ENCODE data around the gene DPAGT1. TPM values are rescaled to one million over a fixed set of nuclear protein-coding genes. Genes with fewer than 3 reads are reported as not detected.
A peak's percentile ranks its signal among the peaks of the same experiment; 100 is the strongest.

DPAGT1 gene
- total RNA-seq, 1 donor from 2014 or later = 16.3 TPM

- peak; percentile 97 to 98 for DNase-seq (ENCODE audit: low read depth in 2 of 2)
Observed at GRCh38 chr11:119057000-119057769, 44.5 kb downstream of the DPAGT1 start, which contains the start of gene HYOU1. Gene HYOU1 (minus strand): TSS chr11:119057205. CDS start chr11:119056160, 1,045 bp downstream.

DNA sequence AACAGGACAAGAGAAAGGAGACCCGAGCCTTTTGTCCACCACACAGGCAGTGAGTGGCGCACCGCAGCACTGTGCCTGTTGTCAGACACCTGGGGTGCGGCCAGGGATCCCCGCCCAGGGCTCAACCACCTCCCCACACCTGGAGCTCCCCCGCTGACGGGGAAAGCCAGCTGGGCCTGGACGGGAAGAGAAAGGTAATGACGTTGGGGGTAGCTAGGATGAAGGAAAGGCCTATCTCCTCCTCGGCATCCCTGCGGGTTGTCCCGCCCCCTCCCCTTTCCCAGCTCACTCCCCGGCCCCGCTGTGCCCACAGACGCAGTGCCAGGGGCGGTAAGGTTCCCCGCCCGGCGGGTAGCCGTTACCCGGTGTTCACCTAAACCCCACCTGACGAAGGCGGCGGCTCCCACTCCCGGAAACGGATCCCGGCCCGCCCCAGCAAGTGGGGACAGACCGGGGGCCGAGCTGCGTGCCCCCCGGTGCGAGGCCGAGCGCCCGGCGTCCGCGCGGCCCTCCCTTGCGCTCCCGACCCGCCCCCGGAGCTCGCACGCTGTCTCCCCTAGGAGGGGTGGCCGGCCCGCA, 45.1 kb downstream of the DPAGT1 start:
- DNase-seq (ENCODE audit: low read depth in 2 of 2) = peak in 1 of 2 donors; percentile 39

- peak; percentile 47 to 58 for DNase-seq (ENCODE audit: low read depth in 2 of 2)
Observed at GRCh38 chr11:119055901-119056300, 45.8 kb downstream of the DPAGT1 start.

DNA sequence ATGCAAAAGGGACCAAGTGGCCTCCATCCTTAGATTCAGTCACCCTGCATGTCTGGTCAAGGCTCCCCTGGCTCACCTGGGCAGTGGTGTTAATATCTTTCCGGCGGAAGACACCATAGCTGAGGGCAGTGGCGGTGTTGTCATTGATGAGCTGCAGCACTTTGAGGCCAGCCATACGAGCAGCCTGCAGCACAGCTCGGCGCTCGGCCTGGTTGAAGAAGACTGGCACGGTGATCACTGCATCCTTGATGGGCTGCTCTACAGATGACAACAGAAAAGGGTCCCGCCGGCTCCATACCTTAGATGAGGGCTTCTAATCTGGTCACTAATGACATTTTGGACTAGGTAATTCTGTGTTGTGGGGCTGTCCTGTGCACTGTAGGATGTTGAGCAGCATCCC, 47.2 kb downstream of the DPAGT1 start:
- no peak for DNase-seq (ENCODE audit: low read depth in 2 of 2)

DNA sequence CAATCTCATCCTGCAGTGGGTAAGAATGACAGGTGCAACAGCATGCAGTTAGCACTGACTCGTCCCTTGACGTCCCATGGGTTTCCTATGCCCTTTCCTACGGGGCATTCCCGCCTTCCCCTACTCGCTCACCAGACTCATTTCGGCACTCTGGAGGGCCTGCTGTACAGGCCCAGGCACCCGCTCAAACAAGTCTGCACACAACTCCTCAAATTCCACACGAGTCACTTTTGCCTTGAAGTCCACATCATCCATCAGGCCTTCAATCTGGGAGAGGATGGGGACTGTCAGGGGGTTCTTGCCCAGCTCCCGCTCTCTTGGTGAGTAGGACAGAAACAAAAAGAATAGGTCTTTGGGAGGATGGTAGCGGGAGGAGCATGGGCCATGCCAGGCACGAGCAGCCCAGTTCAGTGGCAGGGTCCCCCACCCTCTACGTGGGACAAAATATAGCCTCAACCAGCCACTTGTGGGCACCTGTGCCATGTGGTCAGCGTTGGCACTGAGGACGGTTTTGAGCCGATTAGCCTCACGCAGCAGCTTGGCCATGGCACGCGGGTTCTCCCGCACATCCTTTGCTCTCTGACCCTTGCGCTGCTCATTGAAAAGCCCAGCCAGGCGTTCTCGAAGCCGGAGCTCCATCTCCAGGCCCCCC, 49.4 kb downstream of the DPAGT1 start:
- DNase-seq (ENCODE audit: low read depth in 2 of 2) = no peak

DNA sequence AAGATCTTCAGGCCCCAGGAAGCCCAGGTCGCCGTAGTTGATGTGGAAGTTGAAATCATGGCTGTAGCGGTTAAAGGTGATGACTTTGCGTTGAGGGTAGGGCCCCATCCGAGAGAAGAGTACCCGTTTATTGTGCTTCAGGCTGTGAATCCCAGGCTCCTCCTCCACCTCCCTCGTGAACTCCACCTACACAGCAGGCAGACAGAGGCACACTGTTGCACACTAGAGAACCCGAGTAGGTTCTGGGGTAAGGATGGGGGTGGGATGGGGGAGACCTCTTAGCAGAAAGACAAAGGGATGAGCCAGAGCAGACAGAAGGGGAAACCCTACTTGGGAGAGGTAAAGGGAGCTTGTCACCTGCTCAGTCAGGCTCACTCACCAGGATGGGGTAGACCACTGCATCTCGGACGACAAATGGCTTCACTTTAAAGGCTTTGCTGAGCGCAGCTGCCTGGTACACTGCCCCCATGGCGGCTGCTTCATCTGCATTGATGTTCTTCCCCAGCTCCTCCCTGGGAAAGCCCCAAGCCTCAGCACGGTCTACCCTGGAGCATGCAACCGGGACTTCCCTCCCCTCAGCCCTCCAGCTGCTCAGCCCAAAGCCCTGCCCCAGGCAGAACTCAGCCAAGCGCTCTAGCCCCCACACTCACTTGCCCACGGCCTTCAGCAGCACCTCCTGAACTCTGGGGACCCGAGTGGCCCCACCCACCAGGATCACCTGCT, 50.1 kb downstream of the DPAGT1 start:
- no peak for DNase-seq (ENCODE audit: low read depth in 2 of 2)

- no peak for DNase-seq (ENCODE audit: low read depth in 2 of 2)
Observed at GRCh38 chr11:119049081-119049480, 52.6 kb downstream of the DPAGT1 start.

DNA sequence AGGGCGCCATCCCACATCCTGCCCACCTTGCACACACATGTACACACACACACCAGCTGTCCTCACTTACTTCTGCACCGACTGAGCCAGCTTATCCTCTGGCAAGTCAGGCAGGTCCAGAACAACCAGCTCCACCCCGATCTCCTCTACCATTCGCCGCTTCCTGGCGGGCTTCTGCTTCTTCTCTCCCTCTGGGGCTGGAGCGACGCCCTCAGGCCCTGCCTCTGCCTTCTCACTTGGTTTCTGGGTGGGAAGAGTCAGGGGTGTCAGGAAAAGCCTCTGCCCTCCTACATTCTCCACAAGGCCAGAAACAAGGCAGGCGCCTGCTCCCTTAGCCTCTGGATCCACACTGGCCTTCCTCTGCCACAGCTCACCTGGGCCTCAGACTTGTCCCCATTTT, 53.0 kb downstream of the DPAGT1 start:
- DNase-seq (ENCODE audit: low read depth in 2 of 2) = no peak

GRCh38 chr11:119047205-119047604, 54.4 kb downstream of the DPAGT1 start:
- DNase-seq (ENCODE audit: low read depth in 2 of 2) = no peak

Other genes with a start within 250 kb of the DPAGT1 start
- not detected in 2 replicates for gene CXCR5, start 218.0 kb downstream of the DPAGT1 start, total RNA-seq
- 4.6 and 5.9 TPM in 2 replicates for gene BCL9L, start 175.9 kb downstream of the DPAGT1 start, total RNA-seq
- gene UPK2, start 145.6 kb downstream of the DPAGT1 start, total RNA-seq = not detected in 2 replicates
- not detected in 2 replicates for gene FOXR1, start 130.1 kb downstream of the DPAGT1 start, total RNA-seq
- gene CENATAC, start 103.7 kb downstream of the DPAGT1 start, total RNA-seq = 4.4 and 8.5 TPM in 2 replicates
- gene RPS25, start 83.5 kb downstream of the DPAGT1 start, total RNA-seq = 413 and 578 TPM in 2 replicates
- 73.2 and 89.8 TPM in 2 replicates for gene TRAPPC4, start 83.1 kb downstream of the DPAGT1 start, total RNA-seq
- 9.9 and 10.2 TPM in 2 replicates for gene SLC37A4, start 71.0 kb downstream of the DPAGT1 start, total RNA-seq
- 118 and 150 TPM in 2 replicates for gene HYOU1, start 44.6 kb downstream of the DPAGT1 start, total RNA-seq
- gene VPS11, start 34.0 kb downstream of the DPAGT1 start, total RNA-seq = 17.0 and 23.4 TPM in 2 replicates
- gene HMBS, start 17.0 kb downstream of the DPAGT1 start, total RNA-seq = 3.0 and 4.6 TPM in 2 replicates
- 1.7 and 2.8 TPM in 2 replicates for gene C2CD2L, start 5.5 kb upstream of the DPAGT1 start, total RNA-seq
- gene HINFP, start 19.7 kb upstream of the DPAGT1 start, total RNA-seq = 9.4 and 11.7 TPM in 2 replicates
- 0.22 TPM in 1 of 2 replicates, not detected in the other for gene ABCG4, start 47.2 kb upstream of the DPAGT1 start, total RNA-seq
- 9.8 and 11.1 TPM in 2 replicates for gene NLRX1, start 66.9 kb upstream of the DPAGT1 start, total RNA-seq
- not detected in 2 replicates for gene NHERF4, start 83.6 kb upstream of the DPAGT1 start, total RNA-seq
- gene CBL, start 104.5 kb upstream of the DPAGT1 start, total RNA-seq = 6.2 and 7.8 TPM in 2 replicates
- gene MCAM, start 215.3 kb upstream of the DPAGT1 start, total RNA-seq = 48.4 and 268 TPM in 2 replicates
- gene RNF26, start 232.7 kb upstream of the DPAGT1 start, total RNA-seq = 2.6 and 2.8 TPM in 2 replicates
- gene C1QTNF5, start 239.0 kb upstream of the DPAGT1 start, total RNA-seq = 65.6 and 93.1 TPM in 2 replicates
- under 0.01 TPM in 1 of 2 replicates, not detected in the other for gene MFRP, start 244.9 kb upstream of the DPAGT1 start, total RNA-seq

All from lung microvascular endothelial cell (primary cell).